Skeletal muscle satellite cell (primary cell): ENCODE results near the gene CD55.

ENCODE experiments used
- H3K27me3 ChIP-seq: 2 replicates; pipeline ENCODE4 v1.7.0; 2013; ENCODE audit warnings: low read length; ENCODE audit not compliant: control insufficient read depth, insufficient read depth
- H3K36me3 ChIP-seq: 2 replicates; pipeline ENCODE4 v1.7.0; 2013; ENCODE audit warnings: mild to moderate bottlenecking, control low read depth, low read length; ENCODE audit not compliant: insufficient read depth
- H3K4me1 ChIP-seq: 2 replicates; pipeline ENCODE4 v1.7.0; 2013; ENCODE audit warnings: low read length; ENCODE audit not compliant: control insufficient read depth, insufficient read depth
- H3K4me2 ChIP-seq: 2 replicates; pipeline ENCODE4 v1.7.0; 2013; ENCODE audit warnings: mild to moderate bottlenecking, low read length
- H3K4me3 ChIP-seq: 2 replicates; pipeline ENCODE4 v1.7.0; 2013; ENCODE audit warnings: low read length
- H3K9ac ChIP-seq: 2 replicates; pipeline ENCODE4 v1.7.0; 2013; ENCODE audit warnings: mild to moderate bottlenecking, low read depth, low read length, moderate library complexity
- H3K9me3 ChIP-seq: replicated peaks from 2 replicates; pipeline ENCODE4 v1.7.0; 2013; ENCODE audit warnings: mild to moderate bottlenecking, control low read depth, low read length

Gene CD55

DNA sequence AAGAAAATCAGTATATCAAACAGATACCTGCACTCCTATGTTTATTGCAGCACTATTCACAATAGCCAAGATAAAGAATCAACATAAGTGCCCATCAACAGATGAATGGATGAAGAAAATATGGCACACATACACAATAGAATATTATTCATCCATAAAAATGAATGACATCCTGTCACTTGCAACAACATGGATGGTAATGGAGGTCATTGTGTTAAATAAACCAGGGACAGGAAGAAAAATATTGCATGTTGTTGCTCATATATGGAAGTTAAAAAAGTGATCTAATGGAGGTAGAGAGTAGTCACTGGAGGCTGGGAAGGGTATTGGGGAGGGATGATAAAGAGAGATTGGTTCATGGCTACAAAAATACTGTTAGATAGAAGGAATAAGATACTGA lies 67.2 kb downstream of the CD55 start:
- Histone ChIP-seq H3K4me1 (peaks cover 15% of the 10 kb centered on the region), H3K9ac (no peak overlapping the region), H3K4me2 (no peak overlapping the region), H3K36me3 (no peaks in the 10 kb centered on the region), H3K27me3 (no peaks in the 10 kb centered on the region), H3K4me3 (no peak overlapping the region), H3K9me3 (no peaks in the 10 kb centered on the region)

GRCh38 chr1:207389728-207390464 lies 68.4 kb downstream of the CD55 start:
- no peak overlapping the region for H3K4me3 ChIP-seq
- H3K9me3 ChIP-seq, result no peaks in the 10 kb centered on the region
- H3K9ac ChIP-seq, result no peak overlapping the region
- peaks cover 22% of the 10 kb centered on the region for H3K4me1 ChIP-seq
- no peaks in the 10 kb centered on the region for H3K27me3 ChIP-seq
- no peaks in the 10 kb centered on the region for H3K36me3 ChIP-seq
- no peak overlapping the region for H3K4me2 ChIP-seq

- Histone ChIP-seq H3K9ac (no peak overlapping the region), H3K36me3 (no peaks in the 10 kb centered on the region), H3K9me3 (no peaks in the 10 kb centered on the region), H3K4me1 (peaks cover 22% of the 10 kb centered on the region), H3K4me3 (peak overlapping the region; percentile 6), H3K27me3 (no peaks in the 10 kb centered on the region), H3K4me2 (peak overlapping the region; percentile 24)
Observed at GRCh38 chr1:207393610-207394009, 72.1 kb downstream of the CD55 start.

- H3K36me3 ChIP-seq, result no peaks in the 10 kb centered on the region
- no peaks in the 10 kb centered on the region for H3K27me3 ChIP-seq
- H3K9me3 ChIP-seq, result no peaks in the 10 kb centered on the region
- H3K9ac ChIP-seq, result no peak overlapping the region
- no peak overlapping the region for H3K4me3 ChIP-seq
- H3K4me1 ChIP-seq, result peaks cover 13% of the 10 kb centered on the region
- no peak overlapping the region for H3K4me2 ChIP-seq
Observed at GRCh38 chr1:207396168-207396746, 74.8 kb downstream of the CD55 start.

GRCh38 chr1:207397525-207397926 lies 76.0 kb downstream of the CD55 start:
- H3K4me3 ChIP-seq, result no peak overlapping the region
- no peak overlapping the region for H3K4me2 ChIP-seq
- no peak overlapping the region for H3K9ac ChIP-seq
- H3K27me3 ChIP-seq, result no peaks in the 10 kb centered on the region
- no peaks in the 10 kb centered on the region for H3K36me3 ChIP-seq
- peaks cover 13% of the 10 kb centered on the region for H3K4me1 ChIP-seq
- no peaks in the 10 kb centered on the region for H3K9me3 ChIP-seq

- Histone ChIP-seq H3K4me3 (no peak overlapping the region), H3K4me1 (peaks cover 4% of the 10 kb centered on the region), H3K9ac (no peak overlapping the region), H3K9me3 (no peaks in the 10 kb centered on the region), H3K36me3 (no peaks in the 10 kb centered on the region), H3K4me2 (no peak overlapping the region), H3K27me3 (no peaks in the 10 kb centered on the region)
Observed at GRCh38 chr1:207398986-207399385, 77.5 kb downstream of the CD55 start.

DNA sequence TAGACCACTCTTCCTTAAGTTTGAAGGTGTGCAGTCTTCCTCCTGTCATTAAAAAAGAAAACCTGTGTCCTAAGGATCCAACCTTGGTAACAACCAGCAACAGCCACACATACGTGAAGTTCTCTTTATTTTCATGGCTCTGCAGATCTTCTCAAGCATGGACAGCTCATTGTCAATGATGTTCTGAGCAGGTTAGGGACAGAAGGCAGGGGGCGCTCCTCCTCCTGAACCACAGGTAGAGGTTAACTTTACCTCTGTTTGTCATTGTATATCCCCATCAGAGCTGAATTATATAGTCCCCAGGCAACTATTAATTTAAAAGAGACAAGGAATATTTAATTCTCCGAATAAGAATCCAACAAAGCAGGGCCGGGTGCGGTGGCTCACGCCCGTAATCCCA lies 80.1 kb downstream of the CD55 start:
- H3K27me3 ChIP-seq, result peaks cover 7% of the 10 kb centered on the region
- no peak overlapping the region for H3K4me3 ChIP-seq
- no peak overlapping the region for H3K4me2 ChIP-seq
- no peaks in the 10 kb centered on the region for H3K4me1 ChIP-seq
- no peaks in the 10 kb centered on the region for H3K36me3 ChIP-seq
- H3K9me3 ChIP-seq, result no peaks in the 10 kb centered on the region
- no peak overlapping the region for H3K9ac ChIP-seq

GRCh38 chr1:207402744-207403143 lies 81.3 kb downstream of the CD55 start:
- Histone ChIP-seq H3K9ac (no peak overlapping the region), H3K4me2 (no peak overlapping the region), H3K4me1 (no peaks in the 10 kb centered on the region), H3K27me3 (peaks cover 9% of the 10 kb centered on the region), H3K4me3 (no peak overlapping the region), H3K9me3 (no peaks in the 10 kb centered on the region), H3K36me3 (no peaks in the 10 kb centered on the region)

DNA sequence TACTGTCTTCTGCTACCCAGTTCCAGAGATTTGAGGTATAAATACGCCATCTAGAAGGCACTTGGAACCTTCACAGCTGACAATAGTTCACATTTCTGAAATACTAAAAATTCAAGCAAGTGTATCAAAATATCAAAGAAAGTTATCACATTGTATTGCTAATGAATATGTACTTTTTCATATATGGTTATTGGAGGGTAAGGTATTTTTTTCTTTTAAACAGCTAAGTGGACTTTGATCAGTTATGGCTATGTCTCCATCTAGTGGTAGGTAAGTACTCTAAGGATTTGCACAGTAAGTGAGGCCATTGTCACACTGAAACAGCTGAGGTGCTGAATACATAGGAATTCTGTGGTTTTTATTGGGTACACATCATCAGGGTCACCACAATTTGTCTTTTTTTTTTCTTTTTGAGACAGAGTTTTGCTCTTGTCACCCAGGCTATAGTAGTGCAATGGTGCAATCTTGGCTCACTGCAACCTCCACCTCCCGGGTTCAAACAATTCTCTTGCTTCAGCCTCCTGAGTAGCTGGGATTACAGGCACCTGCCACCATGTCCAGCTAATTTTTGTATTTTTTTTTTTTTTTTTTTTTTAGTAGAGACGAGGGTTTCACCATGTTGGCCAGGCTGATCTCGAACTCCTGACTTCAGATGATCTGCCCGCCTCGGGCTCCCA lies 83.5 kb downstream of the CD55 start:
- no peak overlapping the region for H3K4me2 ChIP-seq
- H3K4me1 ChIP-seq, result no peaks in the 10 kb centered on the region
- H3K36me3 ChIP-seq, result no peaks in the 10 kb centered on the region
- peaks cover 19% of the 10 kb centered on the region for H3K27me3 ChIP-seq
- H3K9ac ChIP-seq, result no peak overlapping the region
- no peaks in the 10 kb centered on the region for H3K9me3 ChIP-seq
- H3K4me3 ChIP-seq, result no peak overlapping the region

- Histone ChIP-seq H3K9me3 (no peaks in the 10 kb centered on the region), H3K4me1 (no peaks in the 10 kb centered on the region), H3K36me3 (no peaks in the 10 kb centered on the region), H3K4me2 (no peak overlapping the region), H3K4me3 (no peak overlapping the region), H3K9ac (no peak overlapping the region), H3K27me3 (peaks cover 19% of the 10 kb centered on the region)
Observed at GRCh38 chr1:207405814-207406213, 84.3 kb downstream of the CD55 start.

- Histone ChIP-seq H3K9me3 (no peaks in the 10 kb centered on the region), H3K27me3 (peaks cover 19% of the 10 kb centered on the region), H3K9ac (no peak overlapping the region), H3K4me2 (no peak overlapping the region), H3K36me3 (no peaks in the 10 kb centered on the region), H3K4me1 (no peaks in the 10 kb centered on the region), H3K4me3 (no peak overlapping the region)
Observed at GRCh38 chr1:207407655-207408260, 86.3 kb downstream of the CD55 start.
